ENCODE measurements around the gene C3orf22. TPM values are rescaled to one million over a fixed set of nuclear protein-coding genes. Genes with fewer than 3 reads are reported as not detected.

C3orf22 gene
- total RNA-seq, 1 donor from 2014 or later = not detected

DNA sequence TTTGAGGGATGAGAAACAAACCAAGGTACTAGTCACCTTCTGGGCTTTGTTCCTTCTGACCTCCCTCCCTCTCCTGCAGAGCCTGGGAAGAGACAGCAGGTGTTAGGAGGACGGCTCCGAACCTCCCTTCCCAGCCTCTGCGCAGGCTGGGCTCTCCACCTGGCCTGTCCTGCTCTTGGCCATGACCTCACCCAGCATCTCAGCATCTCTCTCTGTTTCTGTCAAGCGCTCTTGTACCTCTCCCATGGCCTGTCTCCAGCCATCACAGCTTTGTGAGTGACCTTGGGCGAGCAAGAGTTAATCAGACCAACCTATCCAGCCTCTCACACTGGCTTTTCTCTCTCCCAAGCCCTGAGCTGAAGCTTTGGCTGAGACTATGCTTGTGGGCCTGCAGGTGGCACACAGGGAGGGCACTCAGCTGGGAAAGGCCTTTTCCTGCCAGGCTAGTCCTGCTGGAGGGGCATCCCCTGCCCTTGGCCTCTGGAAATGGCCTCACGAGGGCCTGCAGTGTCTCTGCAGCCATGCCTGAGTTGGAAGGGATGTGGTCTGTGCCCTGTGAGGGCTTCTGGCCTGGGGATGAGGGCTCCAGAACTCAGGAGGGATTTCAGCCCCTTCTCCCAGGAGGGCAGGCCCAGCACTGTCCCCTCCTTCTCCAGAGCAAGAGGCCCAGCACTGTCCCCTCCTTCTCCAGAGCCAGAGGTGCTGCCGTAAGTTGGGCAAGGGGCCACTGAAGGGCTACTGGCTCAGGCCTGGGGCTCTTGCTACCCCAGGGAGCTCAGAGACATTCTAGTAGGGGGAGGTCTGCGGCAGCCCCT, 32.7 kb downstream of the C3orf22 start:
- Mint-ChIP-seq H3K4me3 (no peak overlapping the region), H3K36me3 (ENCODE audit: low read depth) (no peaks in the 10 kb centered on the region), H3K9me3 (no peaks in the 10 kb centered on the region), H3K4me1 (ENCODE audit: low read depth) (no peaks in the 10 kb centered on the region), H3K27ac (no peak overlapping the region), H3K27me3 (ENCODE audit: insufficient read depth) (peaks cover 33% of the 10 kb centered on the region)
- intact Hi-C loops (cut with micrococcal nuclease) = loop anchor here (2.0 kb wide), 1 partner anchor 129 kb away; the partner anchor contains the start of gene TXNRD3
- no peak for DNase-seq (ENCODE audit: low spot score)

DNA sequence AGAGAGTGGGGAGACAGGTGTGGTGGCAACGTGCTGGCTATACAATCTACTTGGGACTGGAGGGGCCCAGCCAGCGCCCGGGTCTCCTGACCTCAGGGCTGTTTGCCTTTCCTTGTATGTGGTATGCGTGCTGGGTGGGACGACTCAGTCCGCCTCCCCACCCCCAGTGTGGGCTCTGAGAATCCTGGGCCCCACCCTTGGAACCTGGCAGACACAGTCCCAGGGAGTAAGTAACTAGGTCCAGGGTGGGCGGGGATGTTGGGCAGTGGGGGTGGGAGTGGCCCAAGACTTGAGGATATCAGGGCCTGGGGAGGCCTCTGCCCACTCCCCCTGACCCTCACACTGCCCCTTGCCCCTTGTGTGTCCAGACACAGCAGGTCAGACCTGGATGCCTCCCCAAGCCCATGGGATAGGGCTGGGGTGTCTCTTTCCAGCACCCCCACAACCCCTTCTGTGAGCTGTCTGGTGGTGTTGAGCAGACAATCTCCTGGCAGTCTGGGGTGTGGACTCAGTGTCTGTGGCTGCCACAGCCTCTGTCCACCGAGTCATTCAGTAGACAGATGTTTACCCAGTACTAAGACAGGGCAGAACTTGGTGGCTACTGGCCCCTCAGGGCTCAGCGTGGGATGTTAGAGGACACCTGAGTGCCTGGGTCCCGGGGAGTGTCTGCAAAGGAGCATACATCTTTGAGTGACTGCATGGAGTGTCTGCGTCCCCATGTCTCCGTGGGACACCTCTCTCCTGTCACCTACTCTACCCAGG, 33.5 kb downstream of the C3orf22 start:
- no peaks in the 10 kb centered on the region for H3K36me3 Mint-ChIP-seq (ENCODE audit: low read depth)
- DNase-seq (ENCODE audit: low spot score) = no peak
- H3K9me3 Mint-ChIP-seq = no peaks in the 10 kb centered on the region
- no peaks in the 10 kb centered on the region for H3K4me1 Mint-ChIP-seq (ENCODE audit: low read depth)
- no peak overlapping the region for H3K27ac Mint-ChIP-seq
- intact Hi-C loops (cut with micrococcal nuclease) = loop anchor here (2.0 kb wide), 1 partner anchor 130 kb away; the partner anchor contains the start of gene TXNRD3
- H3K27me3 Mint-ChIP-seq (ENCODE audit: insufficient read depth) = peaks cover 33% of the 10 kb centered on the region
- H3K4me3 Mint-ChIP-seq = no peak overlapping the region

DNA sequence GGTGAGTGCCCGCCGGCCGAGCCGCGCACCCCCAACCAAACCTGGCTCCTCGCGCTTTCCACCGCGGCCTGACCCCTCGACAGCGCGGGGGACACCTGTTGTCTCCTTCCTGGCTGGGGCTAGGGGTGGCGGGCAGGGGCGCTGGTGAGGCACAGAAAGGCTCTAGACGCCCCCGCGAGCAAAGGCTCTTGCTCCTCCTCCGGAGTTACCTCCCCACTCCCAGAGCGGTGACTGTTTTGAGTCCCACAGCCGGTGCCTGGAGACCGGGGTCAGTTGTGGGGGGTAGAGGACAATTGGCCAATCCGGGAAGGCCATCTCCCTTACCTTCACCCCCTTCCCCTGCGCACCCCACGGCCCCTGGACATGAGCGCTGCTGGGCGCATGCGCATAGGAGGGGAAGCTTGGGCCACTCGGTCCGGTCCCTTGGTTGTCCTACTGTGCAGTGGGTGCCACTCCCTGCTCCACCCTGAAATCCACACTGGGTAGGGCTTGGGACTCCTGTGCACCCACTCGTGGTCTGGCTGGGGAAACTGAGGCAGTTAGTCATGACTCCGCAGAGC, 34.2 kb downstream of the C3orf22 start:
- no peak overlapping the region for H3K4me3 Mint-ChIP-seq
- no peaks in the 10 kb centered on the region for H3K9me3 Mint-ChIP-seq
- H3K27ac Mint-ChIP-seq = no peak overlapping the region
- H3K36me3 Mint-ChIP-seq (ENCODE audit: low read depth) = no peaks in the 10 kb centered on the region
- H3K27me3 Mint-ChIP-seq (ENCODE audit: insufficient read depth) = peaks cover 33% of the 10 kb centered on the region
- DNase-seq (ENCODE audit: low spot score) = no peak
- intact Hi-C loops (cut with micrococcal nuclease) = loop anchor here (2.0 kb wide), 1 partner anchor 130 kb away; the partner anchor contains the start of gene TXNRD3
- H3K4me1 Mint-ChIP-seq (ENCODE audit: low read depth) = no peaks in the 10 kb centered on the region

DNA sequence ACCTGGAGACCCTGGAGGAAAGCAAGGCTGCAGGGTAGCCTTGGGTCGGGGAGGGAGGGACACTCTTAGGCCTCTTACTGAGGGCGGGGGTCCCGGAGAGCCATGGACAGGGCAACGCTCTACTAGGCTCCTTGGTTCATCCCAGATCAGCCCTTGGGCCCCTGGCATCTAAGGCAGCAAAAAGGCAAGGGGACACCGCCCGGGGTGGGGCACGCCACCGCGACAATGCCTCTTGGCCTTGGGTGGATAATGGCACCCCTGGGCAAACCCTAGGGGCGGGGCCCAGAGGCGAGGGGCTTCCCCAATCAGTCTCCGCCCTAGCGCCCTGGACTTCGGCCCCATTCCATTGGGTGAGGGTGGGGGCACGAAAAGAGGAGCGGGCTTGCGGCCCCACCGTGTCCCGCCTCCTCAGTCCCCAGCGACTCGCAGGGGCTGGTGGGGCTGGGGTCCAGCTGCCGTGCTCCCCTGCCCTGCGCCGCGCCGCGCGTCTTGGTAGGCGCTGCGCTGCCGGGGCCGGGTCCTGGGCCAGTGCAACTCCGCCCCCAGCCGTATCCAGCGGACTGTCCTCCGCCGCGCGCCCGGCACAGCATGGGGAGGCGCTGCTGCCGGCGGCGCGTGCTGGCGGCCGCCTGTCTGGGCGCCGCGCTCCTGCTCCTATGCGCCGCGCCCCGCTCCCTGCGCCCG, 34.8 kb downstream of the C3orf22 start, which contains the start of gene CHST13:
Gene CHST13, plus strand, starts transcription at position 411 of the 684 bp plus-strand sequence. Its CDS starts 178 bp downstream, at position 589.
- no peak for DNase-seq (ENCODE audit: low spot score)
- intact Hi-C loops (cut with micrococcal nuclease) = loop anchor here (1.0 to 2.0 kb wide), 4 partner anchors 83 to 1021 kb away; partner anchors contain the start of gene TXNRD3
- H3K4me1 Mint-ChIP-seq (ENCODE audit: low read depth) = no peaks in the 10 kb centered on the region

DNA sequence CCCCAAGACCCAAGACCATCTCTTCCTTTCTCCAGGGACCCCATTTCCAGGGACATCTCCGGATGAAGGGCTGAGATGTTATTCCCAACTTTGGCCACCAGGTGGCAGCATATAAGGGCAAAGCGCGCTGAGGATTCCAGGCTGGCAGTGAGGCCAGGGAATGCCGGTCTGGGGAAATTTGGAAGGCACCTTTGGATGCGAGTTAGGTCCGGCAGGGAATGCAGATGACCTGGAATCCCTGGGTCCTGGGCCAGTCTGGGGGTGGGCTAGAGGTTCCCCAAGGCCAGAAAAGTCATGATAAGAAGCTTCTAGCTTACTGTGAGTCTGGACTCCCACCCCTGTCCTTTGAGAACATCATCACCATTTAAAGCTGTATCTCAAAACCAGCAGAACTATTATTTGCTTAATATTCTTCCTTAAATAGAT, 36.4 kb downstream of the C3orf22 start:
- intact Hi-C loops (cut with micrococcal nuclease) = loop anchor here (2.0 kb wide), 2 partner anchors 932 to 1022 kb away; no protein-coding TSS in a partner anchor
- H3K27me3 Mint-ChIP-seq (ENCODE audit: insufficient read depth) = peaks cover 33% of the 10 kb centered on the region
- H3K27ac Mint-ChIP-seq = no peak overlapping the region
- no peaks in the 10 kb centered on the region for H3K36me3 Mint-ChIP-seq (ENCODE audit: low read depth)
- no peaks in the 10 kb centered on the region for H3K4me1 Mint-ChIP-seq (ENCODE audit: low read depth)
- no peak overlapping the region for H3K4me3 Mint-ChIP-seq
- peak; percentile 11 for DNase-seq (ENCODE audit: low spot score)
- no peaks in the 10 kb centered on the region for H3K9me3 Mint-ChIP-seq

More for the DNA sequence above, 34.8 kb downstream of the C3orf22 start, which contains the start of gene CHST13:
- Mint-ChIP-seq H3K36me3 (ENCODE audit: low read depth) (no peaks in the 10 kb centered on the region), H3K4me3 (no peak within 1 kb of the TSS), H3K27ac (no peak within 1 kb of the TSS), H3K9me3 (no peaks in the 10 kb centered on the region), H3K27me3 (ENCODE audit: insufficient read depth) (peaks cover 33% of the 10 kb centered on the region)

DNA sequence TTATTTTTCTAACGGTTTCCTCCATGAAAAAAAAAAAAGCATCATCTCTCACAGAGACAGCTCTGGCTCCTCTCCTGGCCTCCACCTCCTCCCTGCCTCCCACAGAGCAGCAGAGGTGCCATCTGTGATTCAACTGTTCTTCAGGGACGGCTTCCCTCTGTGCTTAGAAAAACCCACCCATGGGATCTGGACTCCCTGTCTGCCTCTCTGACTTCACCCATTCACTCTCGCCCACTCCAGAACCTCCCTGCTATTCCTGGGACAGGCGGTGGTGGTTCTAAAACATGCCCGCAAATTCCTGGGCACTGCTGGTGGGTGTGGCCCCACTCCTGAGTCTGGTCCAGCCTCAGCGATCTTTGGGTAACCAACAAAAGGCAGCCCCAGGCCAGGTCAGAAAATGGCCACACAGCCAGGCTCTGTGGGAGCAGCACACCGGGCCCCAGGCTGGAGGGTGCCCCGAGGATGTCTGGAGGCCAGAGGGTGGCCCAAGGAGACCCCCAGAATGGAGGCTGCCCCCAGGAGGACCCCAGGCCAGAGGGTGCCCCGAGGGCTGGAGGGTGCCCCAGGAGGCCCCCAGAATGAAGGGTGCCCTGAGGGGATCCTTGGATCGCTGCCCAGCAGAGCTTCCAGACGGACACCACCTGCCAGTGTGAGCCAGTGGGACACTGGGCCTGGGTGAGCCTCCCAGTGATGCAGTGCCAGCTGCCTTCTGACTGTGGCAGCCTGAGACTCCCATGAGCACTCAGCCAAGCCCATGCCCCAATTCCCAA, 37.4 kb downstream of the C3orf22 start:
- no peaks in the 10 kb centered on the region for H3K9me3 Mint-ChIP-seq
- intact Hi-C loops (cut with micrococcal nuclease) = no loop called here
- H3K4me3 Mint-ChIP-seq = no peak overlapping the region
- H3K36me3 Mint-ChIP-seq (ENCODE audit: low read depth) = no peaks in the 10 kb centered on the region
- no peaks in the 10 kb centered on the region for H3K4me1 Mint-ChIP-seq (ENCODE audit: low read depth)
- H3K27ac Mint-ChIP-seq = no peak overlapping the region
- no peak for DNase-seq (ENCODE audit: low spot score)
- H3K27me3 Mint-ChIP-seq (ENCODE audit: insufficient read depth) = peaks cover 33% of the 10 kb centered on the region

DNA sequence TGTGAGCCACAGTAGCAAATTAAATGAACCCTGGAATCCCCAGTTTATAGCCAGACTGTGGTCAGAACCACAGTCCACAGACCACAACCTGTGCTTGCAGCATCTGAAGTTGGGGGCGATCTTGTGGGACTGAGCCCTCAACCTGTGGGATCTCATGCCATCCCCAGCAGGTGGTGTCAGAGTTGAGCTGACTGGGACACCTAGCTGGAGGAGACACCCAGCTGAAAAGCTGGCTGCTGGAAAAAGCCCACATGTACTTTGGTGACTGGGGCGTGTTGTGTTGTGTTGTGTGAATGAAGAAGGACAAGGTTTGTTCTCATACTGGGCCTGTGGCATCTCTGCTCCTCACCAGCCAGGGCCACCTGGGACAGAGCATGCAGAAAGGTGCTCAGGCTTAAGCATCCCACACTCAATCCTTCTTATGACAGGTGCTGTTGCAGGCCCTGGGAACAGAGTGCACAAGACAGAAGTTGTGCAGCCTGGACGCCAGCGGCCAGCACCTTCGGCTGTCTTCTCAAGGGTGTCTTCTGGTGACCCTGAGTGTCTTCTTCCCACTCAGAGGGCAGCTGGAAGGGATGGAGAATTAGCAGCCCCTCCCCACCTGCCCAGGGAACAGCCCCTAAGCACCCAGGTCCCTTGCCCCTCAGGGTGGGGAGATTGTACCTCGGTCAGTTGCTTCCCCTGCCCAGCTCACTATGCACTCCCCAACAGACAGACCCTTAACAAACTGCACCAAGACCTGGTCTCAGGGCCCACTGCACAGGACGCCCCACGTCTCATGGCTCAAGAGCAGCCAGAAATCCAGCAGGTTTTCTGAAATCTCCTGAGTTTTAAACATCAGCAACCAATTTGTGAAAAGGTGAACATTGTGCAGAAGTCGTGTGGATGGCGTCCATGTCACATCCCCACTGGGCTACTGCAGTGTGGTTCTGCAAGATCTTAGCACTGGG, 39.0 kb downstream of the C3orf22 start:
- no peak overlapping the region for H3K4me3 Mint-ChIP-seq
- no peak overlapping the region for H3K27ac Mint-ChIP-seq
- H3K27me3 Mint-ChIP-seq (ENCODE audit: insufficient read depth) = peaks cover 21% of the 10 kb centered on the region
- H3K9me3 Mint-ChIP-seq = no peaks in the 10 kb centered on the region
- no peaks in the 10 kb centered on the region for H3K4me1 Mint-ChIP-seq (ENCODE audit: low read depth)
- no peak for DNase-seq (ENCODE audit: low spot score)
- no peaks in the 10 kb centered on the region for H3K36me3 Mint-ChIP-seq (ENCODE audit: low read depth)
- intact Hi-C loops (cut with micrococcal nuclease) = no loop called here

DNA sequence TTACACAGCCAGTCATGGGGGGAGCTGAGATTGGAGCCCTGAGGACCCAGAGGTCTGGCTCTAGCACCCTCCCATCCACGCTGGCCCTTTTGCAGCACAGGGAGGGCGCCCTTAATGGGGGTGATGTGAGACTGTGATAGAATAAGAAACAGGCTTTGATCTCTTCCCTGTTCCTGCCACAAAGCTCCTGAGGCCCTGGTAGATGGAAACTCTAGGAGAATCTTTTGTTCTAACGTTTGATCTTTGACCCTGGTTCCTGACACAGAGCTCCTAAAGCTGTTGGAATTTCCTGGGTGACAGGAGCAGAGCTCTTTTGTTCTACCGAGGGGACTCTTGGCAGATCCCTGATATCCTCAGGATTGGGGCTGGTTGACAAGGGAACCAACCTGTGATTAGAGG, 40.0 kb downstream of the C3orf22 start:
- no peak overlapping the region for H3K27ac Mint-ChIP-seq
- no peak overlapping the region for H3K4me3 Mint-ChIP-seq
- H3K36me3 Mint-ChIP-seq (ENCODE audit: low read depth) = no peaks in the 10 kb centered on the region
- H3K9me3 Mint-ChIP-seq = no peaks in the 10 kb centered on the region
- intact Hi-C loops (cut with micrococcal nuclease) = no loop called here
- H3K4me1 Mint-ChIP-seq (ENCODE audit: low read depth) = no peaks in the 10 kb centered on the region
- H3K27me3 Mint-ChIP-seq (ENCODE audit: insufficient read depth) = peaks cover 17% of the 10 kb centered on the region
- no peak for DNase-seq (ENCODE audit: low spot score)

DNA sequence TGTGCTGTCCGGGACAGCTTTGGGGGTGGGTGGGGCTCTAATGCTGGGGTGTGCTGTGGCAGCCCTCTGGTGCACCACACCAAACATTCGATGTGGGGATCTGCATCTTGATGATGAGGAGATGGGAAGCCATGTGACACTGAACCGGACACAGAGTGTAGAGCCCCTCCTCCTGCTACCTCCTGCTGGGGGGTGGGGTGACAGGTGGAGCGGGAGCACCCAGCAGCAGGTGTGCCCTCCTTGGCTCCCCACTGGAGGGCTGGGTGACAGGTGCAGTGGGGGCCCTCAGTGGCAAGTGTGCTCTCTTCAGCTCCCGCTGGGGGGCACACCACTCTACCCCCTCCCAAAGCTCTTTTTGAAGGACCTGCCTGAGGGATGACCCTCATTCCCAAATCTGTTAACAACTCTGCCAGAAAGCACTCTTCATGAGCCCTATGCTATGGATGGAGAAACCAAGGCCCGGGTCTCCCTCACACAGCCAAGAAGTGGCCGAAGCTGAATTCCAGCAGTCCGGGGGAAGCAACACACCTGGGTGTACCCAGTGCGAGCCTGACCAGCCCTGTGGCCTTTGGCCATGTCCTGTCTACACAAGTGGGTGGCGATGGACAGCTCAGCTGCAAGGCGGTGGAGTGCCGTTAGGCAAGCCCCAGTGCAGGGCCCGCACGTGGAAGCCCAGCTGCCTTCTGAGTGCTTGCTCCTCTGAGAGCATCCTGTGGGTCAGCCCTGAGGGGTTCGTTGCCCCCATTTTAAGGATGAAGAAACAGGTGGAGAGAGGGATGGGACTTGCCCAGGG, 40.5 kb downstream of the C3orf22 start:
- Mint-ChIP-seq H3K27ac (no peak overlapping the region), H3K4me3 (no peak overlapping the region)

DNA sequence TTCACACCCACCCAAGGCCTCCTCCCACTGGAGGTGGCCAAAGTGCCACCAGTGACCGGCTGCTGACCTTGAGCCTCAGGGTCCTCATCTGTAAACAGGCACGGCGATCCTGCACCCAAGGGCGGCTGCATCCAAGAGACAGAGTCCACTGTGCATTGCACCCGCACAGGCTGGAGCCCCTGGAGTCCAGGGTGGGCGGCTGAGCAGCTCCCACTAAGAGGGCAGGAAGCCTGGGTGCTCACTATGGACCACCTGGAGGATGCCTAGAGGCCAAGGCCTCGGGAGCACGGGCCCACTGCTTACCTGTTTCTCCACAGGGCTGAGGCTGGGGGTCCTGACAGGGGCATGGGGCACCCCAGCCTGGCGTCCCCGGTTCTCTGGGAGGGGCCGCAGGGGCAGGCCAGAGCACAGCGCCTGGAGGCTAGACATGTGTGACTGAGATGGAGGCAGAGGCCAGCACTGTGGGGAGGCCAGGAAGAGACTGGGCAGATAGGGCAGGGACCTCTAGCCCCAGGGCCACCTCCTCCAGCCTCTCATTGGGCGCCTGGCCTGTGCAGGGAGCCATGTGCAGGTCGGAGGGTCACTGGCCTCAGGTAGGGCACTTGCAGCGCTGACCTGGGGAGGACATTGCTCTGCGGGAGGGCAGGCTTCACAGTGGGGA, 41.3 kb downstream of the C3orf22 start, which contains the start of gene UROC1:
Gene UROC1, minus strand, starts transcription at position 483 of the 661 bp plus-strand sequence. Its CDS starts 54 bp downstream, at position 429.
- Mint-ChIP-seq H3K4me3 (no peak within 1 kb of the TSS), H3K9me3 (no peaks in the 10 kb centered on the region), H3K27me3 (ENCODE audit: insufficient read depth) (peaks cover 5% of the 10 kb centered on the region), H3K36me3 (ENCODE audit: low read depth) (no peaks in the 10 kb centered on the region), H3K27ac (no peak within 1 kb of the TSS), H3K4me1 (ENCODE audit: low read depth) (no peaks in the 10 kb centered on the region)
- intact Hi-C loops (cut with micrococcal nuclease) = no loop called here
- no peak for DNase-seq (ENCODE audit: low spot score)

More for the DNA sequence above, 40.5 kb downstream of the C3orf22 start:
- Mint-ChIP-seq H3K9me3 (no peaks in the 10 kb centered on the region), H3K27me3 (ENCODE audit: insufficient read depth) (peaks cover 11% of the 10 kb centered on the region), H3K36me3 (ENCODE audit: low read depth) (no peaks in the 10 kb centered on the region), H3K4me1 (ENCODE audit: low read depth) (no peaks in the 10 kb centered on the region)
- DNase-seq (ENCODE audit: low spot score) = no peak
- intact Hi-C loops (cut with micrococcal nuclease) = no loop called here

All from activated T-helper 1 cell treated with anti-CD3 and anti-CD28 coated beads, Interleukin-12 subunit alpha, Interleukin-12 subunit beta, Interleukin-2, Interleukin-4 antibody, amounts not matched to agents 30 ng/mL and 10 ng/mL and 1 ng/mL, durations not matched to agents 14 hours and 24 hours and 36 hours (primary cell).